MM.1S (cell line): ENCODE results near the gene EIF2B2.

ENCODE experiments used
- DNase-seq: peaks from one replicate; pipeline ENCODE4 v3.0.0-alpha.2; 2015
- H2AFZ ChIP-seq: fragments of 300-600 bp; sonication (generic); 2 replicates; pipeline ENCODE4 v1.6.0; 2016; ENCODE audit warnings: antibody characterized with exemption, low read length
- H3F3A ChIP-seq: fragments of 300-600 bp; sonication (generic); 2 replicates; pipeline ENCODE4 v1.6.1; 2016; ENCODE audit warnings: mild to moderate bottlenecking, antibody characterized with exemption, low read length, moderate library complexity, mixed read lengths; ENCODE audit not compliant: insufficient read depth
- H3K27ac ChIP-seq: fragments of 300-600 bp; sonication (generic); 2 replicates; pipeline ENCODE4 v1.5.1; 2016; ENCODE audit warnings: mild to moderate bottlenecking, low read length
- H3K27me3 ChIP-seq: fragments of 300-600 bp; sonication (generic); replicated peaks from 2 replicates; pipeline ENCODE4 v1.6.0; 2016; ENCODE audit warnings: low read length; ENCODE audit not compliant: insufficient read depth
- H3K36me3 ChIP-seq: fragments of 300-600 bp; sonication (generic); replicated peaks from 2 replicates; pipeline ENCODE4 v1.6.1; 2016; ENCODE audit warnings: mild to moderate bottlenecking, low read length, mixed read lengths; ENCODE audit not compliant: insufficient read depth
- H3K4me1 ChIP-seq: fragments of 300-600 bp; sonication (generic); 2 replicates; pipeline ENCODE4 v1.6.1; 2016; ENCODE audit warnings: low read length, mixed read lengths
- H3K4me2 ChIP-seq: fragments of 300-600 bp; sonication (generic); 2 replicates; pipeline ENCODE4 v1.6.0; 2016; ENCODE audit warnings: low read depth, low read length
- H3K4me3 ChIP-seq: fragments of 300-600 bp; sonication (generic); 2 replicates; pipeline ENCODE4 v1.5.1; 2016; ENCODE audit warnings: low read length, mixed read lengths
- H3K79me2 ChIP-seq: fragments of 300-600 bp; sonication (generic); 2 replicates; pipeline ENCODE4 v1.6.1; 2016; ENCODE audit warnings: mixed run types, low read length, mixed read lengths
- H3K9ac ChIP-seq: fragments of 300-600 bp; sonication (generic); 2 replicates; pipeline ENCODE4 v1.6.1; 2016; ENCODE audit warnings: low read length, mixed read lengths
- H3K9me2 ChIP-seq: fragments of 300-600 bp; sonication (generic); replicated peaks from 2 replicates; pipeline ENCODE4 v1.6.1; 2016; ENCODE audit warnings: mild to moderate bottlenecking, low read length, mixed read lengths; ENCODE audit not compliant: insufficient read depth
- H3K9me3 ChIP-seq: fragments of 300-600 bp; sonication (generic); replicated peaks from 2 replicates; pipeline ENCODE4 v1.6.1; 2016; ENCODE audit warnings: mild to moderate bottlenecking, low read length, mixed read lengths; ENCODE audit not compliant: insufficient read depth
- H4K20me1 ChIP-seq: fragments of 300-600 bp; sonication (generic); 2 replicates; pipeline ENCODE4 v1.6.1; 2016; ENCODE audit warnings: mild to moderate bottlenecking, low read length, moderate library complexity, mixed read lengths; ENCODE audit not compliant: insufficient read depth
- CTCF ChIP-seq: fragments of 300-600 bp; sonication (generic); IDR thresholded peaks from 2 replicates; pipeline ENCODE4 v1.5.1; 2016; ENCODE audit warnings: antibody characterized with exemption, low read length, mixed read lengths
- EZH2 ChIP-seq: fragments of 300-600 bp; sonication (generic); optimal IDR thresholded peaks from 2 replicates; pipeline ENCODE3; 2017; ENCODE audit warnings: low read depth, mild to moderate bottlenecking, antibody characterized with exemption, low read length, mixed read lengths
- EZH2phosphoT487 ChIP-seq: fragments of 300-600 bp; sonication (generic); IDR thresholded peaks from 2 replicates; pipeline ENCODE4 v1.6.1; 2018; ENCODE audit warnings: antibody characterized with exemption, low read length

The EIF2B2 gene

GRCh38 chr14:75018694-75019093 is 16.0 kb downstream of the EIF2B2 start:
- H2AFZ ChIP-seq = no peak overlapping the region
- TF ChIP-seq EZH2phosphoT487 (no peak), EZH2 (no peak), CTCF (no peak)
- no peaks in the 10 kb centered on the region for H3K27me3 ChIP-seq
- no peak for DNase-seq
- H3K9me3 ChIP-seq = no peaks in the 10 kb centered on the region
- no peak overlapping the region for H3K4me2 ChIP-seq
- no peaks in the 10 kb centered on the region for H3K4me1 ChIP-seq
- H3K9me2 ChIP-seq = no peaks in the 10 kb centered on the region
- no peak overlapping the region for H3K9ac ChIP-seq
- no peaks in the 10 kb centered on the region for H4K20me1 ChIP-seq
- no peak overlapping the region for H3K4me3 ChIP-seq
- no peaks in the 10 kb centered on the region for H3K36me3 ChIP-seq
- H3F3A ChIP-seq = no peaks in the 10 kb centered on the region
- no peak overlapping the region for H3K27ac ChIP-seq
- no peaks in the 10 kb centered on the region for H3K79me2 ChIP-seq

GRCh38 chr14:75022655-75023054 is 19.9 kb downstream of the EIF2B2 start:
- Histone ChIP-seq H3K27me3 (no peaks in the 10 kb centered on the region), H3K4me1 (no peaks in the 10 kb centered on the region), H3F3A (no peaks in the 10 kb centered on the region), H3K4me2 (no peak overlapping the region), H2AFZ (no peak overlapping the region), H3K9me3 (no peaks in the 10 kb centered on the region), H3K36me3 (no peaks in the 10 kb centered on the region), H3K79me2 (no peaks in the 10 kb centered on the region), H3K9me2 (no peaks in the 10 kb centered on the region), H4K20me1 (no peaks in the 10 kb centered on the region), H3K9ac (no peak overlapping the region), H3K27ac (no peak overlapping the region), H3K4me3 (no peak overlapping the region)
- no peak for DNase-seq
- TF ChIP-seq EZH2 (no peak), CTCF (0 out of 2 replicates have a peak, but pooled peaks have one; percentile 7)

GRCh38 chr14:75023108-75023507 is 20.4 kb downstream of the EIF2B2 start:
- Histone ChIP-seq H3K4me3 (no peak overlapping the region), H3K36me3 (no peaks in the 10 kb centered on the region), H2AFZ (no peak overlapping the region), H3K9ac (no peak overlapping the region), H4K20me1 (no peaks in the 10 kb centered on the region), H3K9me3 (no peaks in the 10 kb centered on the region), H3K27me3 (no peaks in the 10 kb centered on the region), H3K27ac (no peak overlapping the region), H3K4me1 (no peaks in the 10 kb centered on the region), H3F3A (no peaks in the 10 kb centered on the region), H3K9me2 (no peaks in the 10 kb centered on the region), H3K4me2 (no peak overlapping the region), H3K79me2 (no peaks in the 10 kb centered on the region)
- TF ChIP-seq EZH2phosphoT487 (no peak), EZH2 (no peak), CTCF (no peak)
- no peak for DNase-seq

GRCh38 chr14:75025082-75025481 is 22.4 kb downstream of the EIF2B2 start:
- no peaks in the 10 kb centered on the region for H4K20me1 ChIP-seq
- no peak for TF ChIP-seq CTCF
- TF ChIP-seq EZH2 = no peak
- no peak for TF ChIP-seq EZH2phosphoT487

More at GRCh38 chr14:75025082-75025481, 22.4 kb downstream of the EIF2B2 start:
- no peak overlapping the region for H3K4me2 ChIP-seq
- H3K36me3 ChIP-seq = no peaks in the 10 kb centered on the region
- H3K4me1 ChIP-seq = no peaks in the 10 kb centered on the region
- no peak overlapping the region for H3K4me3 ChIP-seq
- no peak for DNase-seq
- no peak overlapping the region for H3K9ac ChIP-seq
- no peaks in the 10 kb centered on the region for H3F3A ChIP-seq
- no peak overlapping the region for H3K27ac ChIP-seq
- H3K27me3 ChIP-seq = no peaks in the 10 kb centered on the region
- H3K79me2 ChIP-seq = no peaks in the 10 kb centered on the region
- H3K9me2 ChIP-seq = no peaks in the 10 kb centered on the region
- no peak overlapping the region for H2AFZ ChIP-seq
- H3K9me3 ChIP-seq = no peaks in the 10 kb centered on the region
